GM12864 (cell line): ENCODE results near the gene TRIM7.
A peak's percentile ranks its signal among the peaks of the same experiment; 100 is the strongest.
"Not testable (repeated sequence)": the region's sequence is repeated elsewhere in the genome, so short reads cannot be mapped to it uniquely, and the experiment has no call there.

Source experiments
- DNase-seq: peaks from one replicate; pipeline ENCODE4 v3.0.0-alpha.2; 2011; ENCODE audit warnings: low read depth
- H3K4me3 ChIP-seq: 2 replicates; pipeline ENCODE4 v1.5.1; 2011; ENCODE audit warnings: mild to moderate bottlenecking, low read depth, low read length, control low read depth
- CTCF ChIP-seq: IDR thresholded peaks from 2 replicates; pipeline ENCODE4 v1.5.1; 2011; ENCODE audit warnings: low read depth, mild to moderate bottlenecking, moderate library complexity, low read length, control low read depth, inconsistent platforms; ENCODE audit errors: missing control alignments

Gene TRIM7

DNA sequence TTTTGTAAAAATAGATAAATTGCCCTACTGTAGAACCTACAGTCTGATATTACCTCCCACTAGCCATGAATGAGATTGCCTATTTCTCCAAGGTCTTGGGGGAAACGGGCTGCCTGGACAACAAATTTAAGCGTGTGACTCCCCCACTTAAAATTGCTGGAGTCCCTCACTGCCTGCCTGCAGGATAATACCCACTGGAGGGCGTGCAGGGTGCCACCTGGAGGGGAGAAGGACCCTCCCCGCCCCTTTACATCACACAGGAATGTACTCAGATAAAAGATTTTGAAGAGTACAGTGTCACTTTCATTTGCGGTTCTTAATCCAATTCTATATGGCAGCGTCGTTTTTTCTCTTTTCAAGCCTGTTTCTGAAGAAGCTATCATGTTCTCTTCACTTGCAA is 6.2 kb upstream of the TRIM7 start:
- DNase-seq = no peak
- H3K4me3 ChIP-seq = no peak overlapping the region
- no peak for TF ChIP-seq CTCF

GRCh38 chr5:181210698-181211097 is 5.7 kb upstream of the TRIM7 start:
- DNase-seq, H3K4me3 ChIP-seq: not testable (repeated sequence)

DNA sequence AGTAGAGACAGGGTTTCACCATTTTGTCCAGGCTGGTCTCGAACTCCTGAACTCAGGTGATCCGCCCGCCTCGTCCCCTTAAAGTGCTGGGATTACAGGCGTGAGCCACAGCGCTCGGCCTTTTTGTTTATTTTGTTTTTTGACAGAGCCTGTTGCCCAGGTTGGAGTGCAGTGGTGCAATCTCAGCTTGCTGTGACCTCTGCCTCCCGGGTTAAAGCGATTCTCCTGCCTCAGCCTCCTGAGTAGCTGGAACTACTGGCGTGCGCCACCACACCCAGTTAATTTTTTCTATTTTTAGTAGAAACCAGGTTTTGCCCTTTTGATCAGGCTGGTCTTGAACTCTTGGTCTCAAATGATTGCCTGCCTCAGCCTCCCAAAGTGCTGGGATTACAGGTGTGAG is 5.2 kb upstream of the TRIM7 start:
- DNase-seq, H3K4me3 ChIP-seq: not testable (repeated sequence)

- not testable (repeated sequence) for H3K4me3 ChIP-seq, DNase-seq
Observed at GRCh38 chr5:181209006-181209405, 4.0 kb upstream of the TRIM7 start.

DNA sequence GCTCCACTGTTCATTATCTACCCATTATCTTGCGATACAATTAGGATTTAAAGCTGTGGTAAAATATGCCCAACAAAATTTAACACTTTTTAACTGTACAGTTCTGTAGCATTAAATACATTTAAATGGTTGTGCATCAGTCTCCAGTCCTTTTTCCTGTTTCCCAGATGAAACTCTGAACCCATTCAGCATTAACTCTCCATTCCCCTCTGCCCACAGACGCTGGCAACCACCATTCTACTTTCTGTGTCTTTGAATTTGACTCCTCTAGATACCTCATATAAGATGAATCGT is 2.9 kb upstream of the TRIM7 start:
- no peak for DNase-seq
- no peak for TF ChIP-seq CTCF
- no peak overlapping the region for H3K4me3 ChIP-seq

- no peak for TF ChIP-seq CTCF
- DNase-seq = no peak
Observed at GRCh38 chr5:181207214-181207959, 2.4 kb upstream of the TRIM7 start.

DNA sequence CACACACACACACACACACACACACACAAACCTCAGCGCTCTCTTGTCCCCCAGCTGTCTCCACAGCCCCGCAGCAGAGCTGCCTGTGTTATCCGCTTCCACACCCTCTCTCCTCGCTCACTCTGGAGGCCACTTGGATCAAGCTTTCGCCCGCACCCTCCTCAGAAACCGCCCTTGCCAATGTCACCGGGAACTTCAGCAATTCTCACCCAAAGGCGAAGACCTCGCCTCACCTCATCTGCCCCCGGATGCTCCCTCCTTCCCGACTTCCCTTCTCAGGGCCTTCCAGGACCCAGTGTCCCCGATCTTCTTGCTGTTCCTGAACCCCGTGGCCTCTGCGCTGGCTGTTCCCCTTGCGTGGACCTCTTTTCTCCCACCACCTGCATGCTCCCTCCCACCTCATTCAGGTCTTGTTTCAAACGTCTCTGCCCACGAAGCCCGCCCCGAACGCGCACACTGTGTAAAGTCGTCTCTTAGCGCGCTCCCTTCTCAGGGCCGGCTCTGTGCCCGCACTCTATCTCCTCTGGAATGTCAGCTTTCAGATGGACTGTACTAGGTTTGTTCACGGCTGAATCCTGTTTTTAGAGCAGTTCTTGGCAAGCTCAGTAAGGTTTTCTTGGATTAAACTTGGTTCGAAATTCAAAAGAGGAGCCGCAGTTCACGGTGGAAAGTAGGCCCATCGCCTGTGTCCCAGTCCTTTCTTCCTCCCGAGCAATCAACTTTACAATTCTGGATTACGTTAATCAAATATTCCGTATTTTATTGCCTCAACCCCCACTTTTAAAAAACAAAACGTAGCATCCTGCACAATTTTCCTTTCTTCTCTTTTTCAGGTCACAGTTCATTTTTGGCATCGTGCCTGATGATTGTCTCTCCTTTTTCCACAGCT is 1.0 kb upstream of the TRIM7 start:
- no peak for TF ChIP-seq CTCF
- peak overlapping the region; percentile 60 for H3K4me3 ChIP-seq
- no peak for DNase-seq

More at GRCh38 chr5:181207214-181207959, 2.4 kb upstream of the TRIM7 start:
- peak overlapping the region; percentile 60 for H3K4me3 ChIP-seq

- peak overlapping the region; percentile 60 for H3K4me3 ChIP-seq
- DNase-seq = no peak
Observed at GRCh38 chr5:181204113-181204825, 727 bp downstream of the TRIM7 start.

More at GRCh38 chr5:181204113-181204825, 727 bp downstream of the TRIM7 start:
- TF ChIP-seq CTCF = no peak
